Mesothelial cell of epicardium (in vitro differentiated cells): ENCODE measurements around the gene GUCA1A. TPM values are rescaled to one million over a fixed set of nuclear protein-coding genes. Genes with fewer than 3 reads are reported as not detected.

Source experiments
- DNase-seq, 2 experiments: peaks; one replicate each; pipeline ENCODE4 v3.0.0; 2021; ENCODE audit warnings: low spot score in 2 of 2; ENCODE audit not compliant: unreplicated experiment in 2 of 2
- H3K27ac Mint-ChIP-seq: 2 replicates; pipeline ENCODE4 v1.8.0; 2021; ENCODE audit warnings: mixed read lengths
- H3K27me3 Mint-ChIP-seq: 2 replicates; pipeline ENCODE4 v1.8.0; 2021; ENCODE audit warnings: low read depth, mixed read lengths
- H3K36me3 Mint-ChIP-seq: 2 replicates; pipeline ENCODE4 v1.8.0; 2021; ENCODE audit warnings: mixed read lengths
- H3K4me1 Mint-ChIP-seq: 2 replicates; pipeline ENCODE4 v1.8.0; 2021; ENCODE audit warnings: mixed read lengths
- H3K4me3 Mint-ChIP-seq: 2 replicates; pipeline ENCODE4 v1.8.0; 2021; ENCODE audit warnings: mild to moderate bottlenecking, moderate library complexity, mixed read lengths
- H3K9me3 Mint-ChIP-seq: 2 replicates; pipeline ENCODE4 v1.8.0; 2021; ENCODE audit warnings: mixed read lengths
- CTCF ChIP-seq: fragments of 200-600 bp; sonication (generic); IDR thresholded peaks from one replicate; pipeline ENCODE4 v1.5.0; 2021; ENCODE audit warnings: antibody characterized with exemption; ENCODE audit not compliant: unreplicated experiment
- total RNA-seq: library from RNA; stranded (reverse); gene quantifications from 3 replicates; pipeline ENCODE4 v1.2.1, GENCODE V29; 2021

Gene GUCA1A
- total RNA-seq, 1 donor from 2014 or later: 0.92 TPM

- Mint-ChIP-seq H3K4me1 (peaks cover 36% of the 10 kb centered on the region), H3K27me3 (no peaks in the 10 kb centered on the region), H3K36me3 (peaks cover 4% of the 10 kb centered on the region), H3K27ac (no peak overlapping the region), H3K9me3 (no peaks in the 10 kb centered on the region), H3K4me3 (no peak overlapping the region)
- no peak for TF ChIP-seq CTCF
- DNase-seq: no peak
Observed at GRCh38 chr6:42135722-42136121, 37.4 kb upstream of the GUCA1A start.

DNA sequence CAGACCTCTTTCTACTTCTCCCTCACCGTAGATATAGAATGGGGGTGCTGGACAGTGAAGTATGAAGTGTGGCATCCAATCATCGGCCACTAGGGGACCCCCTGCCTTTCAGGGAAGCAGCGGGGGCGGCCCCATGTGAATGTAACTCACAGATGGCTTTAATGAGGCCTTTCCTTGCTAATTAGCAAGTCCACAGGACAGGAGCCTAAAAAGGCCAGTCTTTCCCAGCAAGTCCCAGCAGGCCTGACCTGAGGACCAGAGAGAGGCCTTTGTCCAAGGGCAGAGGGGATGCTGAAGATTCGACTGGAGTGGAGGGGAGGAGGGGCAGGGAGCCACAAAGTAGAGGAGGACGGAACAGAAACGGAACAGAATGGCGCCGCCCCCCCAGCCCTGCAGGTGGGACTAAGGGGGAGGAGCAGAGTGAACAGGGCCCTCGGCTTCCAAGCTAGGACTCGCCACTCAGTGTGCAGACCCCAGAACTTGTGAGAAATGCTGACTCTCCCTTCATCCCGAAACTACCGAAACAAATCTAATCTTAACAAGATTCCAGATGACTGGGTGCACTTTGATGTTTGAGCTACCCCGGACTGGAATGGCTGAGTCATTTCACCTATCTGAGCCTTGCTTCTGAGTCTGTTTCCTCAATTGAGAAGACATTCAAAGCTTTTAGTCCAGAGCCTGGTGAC, 36.5 kb upstream of the GUCA1A start:
- Mint-ChIP-seq H3K36me3 (peaks cover 3% of the 10 kb centered on the region), H3K27ac (peak overlapping the region; percentile 99)
- DNase-seq: peak; percentile 40 to 54

DNA sequence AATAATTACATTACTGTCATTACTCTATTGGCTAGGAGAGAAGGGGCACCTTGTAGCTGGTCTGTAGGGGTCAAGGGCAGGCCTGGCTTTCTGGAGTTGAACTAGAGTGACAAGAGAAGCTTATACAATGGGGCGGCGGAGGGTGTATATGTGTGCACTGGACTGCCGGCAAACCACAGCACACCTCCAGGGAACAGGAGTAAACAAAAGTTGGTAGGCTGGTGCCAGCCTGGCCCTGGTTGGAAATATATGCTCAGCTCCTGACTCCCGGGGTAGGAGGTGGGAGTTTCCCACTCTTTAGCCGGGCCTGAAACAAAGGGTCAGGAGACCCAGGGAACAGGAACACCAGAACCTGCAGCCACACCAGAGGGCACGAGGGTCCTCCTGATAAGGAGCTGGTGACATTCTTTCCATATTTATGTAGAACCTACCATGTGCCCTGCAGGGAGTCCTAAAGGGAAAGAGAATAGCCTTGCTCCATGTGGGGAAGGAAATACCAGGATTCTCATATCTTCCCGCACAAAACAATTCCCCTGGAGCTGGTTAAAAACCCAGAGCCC, 35.9 kb upstream of the GUCA1A start:
- Mint-ChIP-seq H3K4me1 (peaks cover 45% of the 10 kb centered on the region), H3K36me3 (no peaks in the 10 kb centered on the region), H3K27ac (peak overlapping the region; percentile 99), H3K27me3 (no peaks in the 10 kb centered on the region), H3K4me3 (peak overlapping the region; percentile 46), H3K9me3 (no peaks in the 10 kb centered on the region)
- no peak for DNase-seq
- TF ChIP-seq CTCF: no peak

More for the DNA sequence above, 36.5 kb upstream of the GUCA1A start:
- H3K4me1 Mint-ChIP-seq: peaks cover 45% of the 10 kb centered on the region
- H3K4me3 Mint-ChIP-seq: peak overlapping the region; percentile 46
- no peaks in the 10 kb centered on the region for H3K9me3 Mint-ChIP-seq
- H3K27me3 Mint-ChIP-seq: no peaks in the 10 kb centered on the region
- no peak for TF ChIP-seq CTCF

- TF ChIP-seq CTCF: no peak
- no peak for DNase-seq
Observed at GRCh38 chr6:42138190-42138589, 35.0 kb upstream of the GUCA1A start.

DNA sequence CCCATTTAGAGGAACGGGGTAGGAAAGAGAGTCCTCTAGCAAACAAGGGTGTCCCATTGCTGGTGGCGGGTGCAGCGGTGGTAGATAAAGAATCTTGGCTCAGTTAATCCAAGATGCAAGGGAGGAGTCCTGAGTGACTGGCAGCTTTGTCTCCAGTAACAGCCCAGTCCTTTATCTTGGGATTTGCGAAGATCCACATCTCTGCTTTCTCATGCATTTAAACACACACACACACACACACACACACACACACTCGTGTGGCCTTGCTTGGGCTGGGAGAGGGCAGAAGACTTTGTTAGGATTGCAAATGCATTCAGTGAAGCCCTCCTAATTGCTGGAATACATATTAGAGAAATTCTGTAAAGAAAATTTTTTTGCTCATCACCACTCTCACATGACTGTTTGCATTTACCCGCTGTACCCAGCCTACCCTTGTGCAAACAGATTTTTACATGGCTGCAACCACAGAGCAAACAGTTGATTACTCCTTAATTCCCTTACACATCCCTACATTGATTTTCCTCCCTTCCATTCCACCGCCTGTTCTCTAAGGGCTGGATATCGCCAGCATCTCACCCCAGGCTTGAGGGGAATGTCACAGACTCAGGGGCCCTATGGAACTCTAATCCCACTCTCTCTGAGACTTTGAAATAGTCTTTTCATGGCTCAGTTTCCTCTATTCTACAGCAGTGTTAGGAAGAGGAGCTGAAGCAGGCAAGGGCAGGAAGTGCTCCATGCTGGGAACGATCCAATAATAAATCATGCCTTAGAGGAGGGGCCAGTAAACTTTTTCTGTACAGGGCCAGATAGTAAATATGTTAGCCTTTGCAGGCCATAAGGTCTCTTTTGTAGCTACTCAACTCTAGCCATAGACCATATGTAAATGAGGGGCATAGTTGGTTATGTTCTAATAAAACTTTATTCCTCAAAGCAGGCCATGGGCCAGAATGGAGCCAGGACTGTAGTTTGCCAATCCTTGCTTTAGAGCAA, 34.2 kb upstream of the GUCA1A start:
- Mint-ChIP-seq H3K27me3 (peaks cover 2% of the 10 kb centered on the region), H3K9me3 (no peaks in the 10 kb centered on the region), H3K36me3 (no peaks in the 10 kb centered on the region), H3K4me1 (peaks cover 50% of the 10 kb centered on the region), H3K27ac (peak overlapping the region; percentile 94), H3K4me3 (peak overlapping the region; percentile 4)
- no peak for DNase-seq
- no peak for TF ChIP-seq CTCF

More at GRCh38 chr6:42138190-42138589, 35.0 kb upstream of the GUCA1A start:
- peaks cover 50% of the 10 kb centered on the region for H3K4me1 Mint-ChIP-seq
- peaks cover 2% of the 10 kb centered on the region for H3K27me3 Mint-ChIP-seq
- H3K27ac Mint-ChIP-seq: peak overlapping the region; percentile 56
- no peaks in the 10 kb centered on the region for H3K9me3 Mint-ChIP-seq
- no peak overlapping the region for H3K4me3 Mint-ChIP-seq
- no peaks in the 10 kb centered on the region for H3K36me3 Mint-ChIP-seq
